Measurements from ENCODE around the gene NTM. TPM values are rescaled to one million over a fixed set of nuclear protein-coding genes. Genes with fewer than 3 reads are reported as not detected.
A peak's percentile ranks its signal among the peaks of the same experiment; 100 is the strongest.
"Not testable (repeated sequence)": the region's sequence is repeated elsewhere in the genome, so short reads cannot be mapped to it uniquely, and the experiment has no call there.

The NTM gene
- total RNA-seq, 6 donors from 2014 or later, result 4.1 to 151 (median 115) TPM

DNA sequence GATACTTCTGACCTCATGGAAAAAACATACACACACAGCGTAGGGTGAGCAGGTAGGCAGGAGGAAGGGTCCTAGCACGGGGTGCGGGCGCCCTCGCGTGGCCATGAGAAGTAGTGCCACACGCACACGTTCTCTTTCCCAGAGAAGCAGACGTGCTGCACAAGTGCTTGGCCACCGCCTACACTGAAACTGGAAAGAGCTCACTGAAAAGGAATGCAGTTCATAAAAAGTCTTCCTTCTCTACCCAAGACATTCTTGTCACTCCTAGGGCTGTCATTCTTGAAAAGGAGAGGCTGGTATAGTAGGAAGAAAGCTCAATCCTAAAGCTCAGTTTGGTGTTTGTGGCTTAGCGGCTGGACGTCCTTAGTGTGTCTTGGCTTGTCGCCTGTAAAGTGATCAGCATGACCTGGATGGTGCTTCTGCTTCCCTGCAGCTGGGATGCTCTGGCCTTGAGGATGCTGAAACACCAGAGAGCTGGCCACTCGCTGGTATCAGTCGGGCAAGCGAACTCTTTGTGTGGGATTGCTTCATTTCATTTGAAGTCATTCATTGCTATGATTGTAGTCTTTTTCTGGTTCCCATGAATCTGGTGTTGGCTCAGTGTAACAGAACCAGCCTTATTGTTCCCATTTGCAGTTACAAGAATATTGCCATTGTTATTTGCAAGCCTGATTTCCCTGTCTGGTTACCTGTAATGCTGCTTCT, 303.8 kb downstream of the NTM start:
- DNase-seq (peak; percentile 72 to 95), ATAC-seq (ENCODE audit: low FRiP score in 2 of 2) (peak; percentile 87 to 92)
- WGBS, 2 donors, result 22 to 24% methylated on average over 16 of the region's 16 CpGs
- Histone ChIP-seq H3K9me3 (no peaks in the 10 kb centered on the region), H3K4me1 (peaks cover 0 to 5% (median 0%) of the 10 kb centered on the region in 4 donors), H3K27me3 (no peaks in the 10 kb centered on the region), H3K4me3 (no peak overlapping the region), H3K36me3 (no peaks in the 10 kb centered on the region), H3K27ac (no peak overlapping the region)
- TF ChIP-seq, protein P1, sequence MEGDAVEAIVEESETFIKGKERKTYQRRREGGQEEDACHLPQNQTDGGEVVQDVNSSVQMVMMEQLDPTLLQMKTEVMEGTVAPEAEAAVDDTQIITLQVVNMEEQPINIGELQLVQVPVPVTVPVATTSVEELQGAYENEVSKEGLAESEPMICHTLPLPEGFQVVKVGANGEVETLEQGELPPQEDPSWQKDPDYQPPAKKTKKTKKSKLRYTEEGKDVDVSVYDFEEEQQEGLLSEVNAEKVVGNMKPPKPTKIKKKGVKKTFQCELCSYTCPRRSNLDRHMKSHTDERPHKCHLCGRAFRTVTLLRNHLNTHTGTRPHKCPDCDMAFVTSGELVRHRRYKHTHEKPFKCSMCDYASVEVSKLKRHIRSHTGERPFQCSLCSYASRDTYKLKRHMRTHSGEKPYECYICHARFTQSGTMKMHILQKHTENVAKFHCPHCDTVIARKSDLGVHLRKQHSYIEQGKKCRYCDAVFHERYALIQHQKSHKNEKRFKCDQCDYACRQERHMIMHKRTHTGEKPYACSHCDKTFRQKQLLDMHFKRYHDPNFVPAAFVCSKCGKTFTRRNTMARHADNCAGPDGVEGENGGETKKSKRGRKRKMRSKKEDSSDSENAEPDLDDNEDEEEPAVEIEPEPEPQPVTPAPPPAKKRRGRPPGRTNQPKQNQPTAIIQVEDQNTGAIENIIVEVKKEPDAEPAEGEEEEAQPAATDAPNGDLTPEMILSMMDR (IDR thresholded peaks at IDR 0.05), result peak; percentile 75 to 91 (median 82)
- TF ChIP-seq POLR2AphosphoS5 (IDR thresholded peaks at IDR 0.05) (no peak), EP300 (IDR thresholded peaks at IDR 0.05) (no peak), POLR2A (IDR thresholded peaks at IDR 0.05) (no peak)

DNA sequence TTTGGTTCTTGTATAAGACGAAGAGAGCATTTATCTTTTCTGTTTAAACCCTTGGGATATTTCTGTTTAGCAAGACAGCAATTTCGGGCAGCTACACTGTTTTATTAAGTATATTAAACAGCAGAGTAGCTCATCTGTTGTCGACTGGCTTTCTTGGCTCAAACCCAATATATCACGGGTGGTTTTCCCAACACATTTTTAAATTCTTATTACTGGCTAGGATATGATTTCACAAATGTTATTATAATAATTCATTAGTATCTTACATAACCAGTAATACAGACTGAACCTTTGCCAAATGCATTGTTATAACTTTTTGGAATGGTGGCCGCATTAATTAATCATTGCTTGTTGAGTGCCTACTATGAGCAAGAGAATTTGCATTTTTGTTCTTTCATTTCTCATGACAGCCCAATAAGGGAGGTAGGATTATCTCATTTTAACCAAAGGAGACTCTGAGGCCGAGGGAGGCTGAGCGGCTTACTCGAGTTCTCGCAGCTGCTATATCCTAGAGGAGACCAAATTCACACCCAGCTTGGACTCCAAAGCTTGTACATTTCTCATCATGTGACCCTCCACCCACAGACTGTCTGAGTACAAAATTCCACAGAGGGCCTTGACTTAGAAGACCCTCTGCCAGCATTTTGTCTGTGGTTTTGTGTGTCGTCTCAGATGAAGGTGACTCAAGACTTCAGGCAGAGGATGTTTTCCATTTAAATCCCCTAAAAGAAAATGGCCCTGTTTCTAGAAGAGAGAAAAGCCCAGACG, 304.9 kb downstream of the NTM start:
- no peak overlapping the region for H3K27ac ChIP-seq

DNA sequence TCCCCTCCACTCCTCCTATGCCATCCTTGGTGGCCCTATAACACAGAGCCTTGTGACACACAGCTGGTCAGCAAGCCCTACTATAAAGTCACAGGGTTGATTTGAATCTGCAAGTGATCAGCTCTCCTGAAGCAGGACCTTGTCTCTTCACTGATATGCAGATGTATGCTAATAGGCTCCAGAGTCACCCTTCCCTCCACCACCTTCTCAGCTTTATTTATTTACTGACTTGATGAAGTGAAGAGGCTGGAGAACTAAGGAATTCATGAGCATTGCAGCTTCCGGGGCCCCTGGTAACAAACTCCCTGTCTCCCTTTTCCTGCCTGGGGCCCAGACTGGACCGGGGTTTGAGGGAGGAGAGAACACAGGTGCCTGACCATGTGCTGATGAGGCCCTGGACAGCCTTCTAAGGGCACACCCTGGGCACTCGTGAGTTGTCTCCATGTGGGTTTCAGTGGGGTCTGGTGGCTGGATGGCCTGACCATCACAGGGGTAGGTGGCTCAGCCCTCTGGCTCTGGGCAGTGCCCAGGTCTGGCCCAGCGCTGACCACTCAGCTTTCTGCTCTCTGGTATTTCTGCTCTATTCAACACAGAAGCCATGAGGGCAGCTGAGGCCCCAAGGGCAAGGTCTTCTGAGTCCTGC, 307.5 kb downstream of the NTM start:
- Histone ChIP-seq H3K4me3 (no peak overlapping the region), H3K9me3 (no peaks in the 10 kb centered on the region), H3K4me1 (peaks cover 0 to 5% (median 0%) of the 10 kb centered on the region in 4 donors), H3K36me3 (no peaks in the 10 kb centered on the region), H3K27ac (no peak overlapping the region), H3K27me3 (no peaks in the 10 kb centered on the region)
- WGBS, 2 donors, result 41 to 64% methylated on average over 1 to 4 of the region's 4 CpGs
- ATAC-seq (ENCODE audit: low FRiP score in 2 of 2), result no peak
- DNase-seq, result no peak
- no peak for TF ChIP-seq EP300 (IDR thresholded peaks at IDR 0.05)
- TF ChIP-seq, protein P1 (IDR thresholded peaks at IDR 0.05), result no peak
- no peak for TF ChIP-seq POLR2A (IDR thresholded peaks at IDR 0.05)
- no peak for TF ChIP-seq POLR2AphosphoS5 (IDR thresholded peaks at IDR 0.05)

More for the DNA sequence above, 304.9 kb downstream of the NTM start:
- peak in 1 of 2 donors; percentile 77 for ATAC-seq (ENCODE audit: low FRiP score in 2 of 2)
- H3K4me3 ChIP-seq, result no peak overlapping the region
- no peaks in the 10 kb centered on the region for H3K36me3 ChIP-seq
- H3K4me1 ChIP-seq, result peaks cover 0 to 5% (median 0%) of the 10 kb centered on the region in 4 donors
- TF ChIP-seq POLR2A (IDR thresholded peaks at IDR 0.05), result no peak
- TF ChIP-seq, protein P1 (IDR thresholded peaks at IDR 0.05), result no peak
- TF ChIP-seq POLR2AphosphoS5 (IDR thresholded peaks at IDR 0.05), result no peak
- TF ChIP-seq EP300 (IDR thresholded peaks at IDR 0.05), result no peak
- H3K9me3 ChIP-seq, result no peaks in the 10 kb centered on the region
- H3K27me3 ChIP-seq, result no peaks in the 10 kb centered on the region
- DNase-seq, result no peak
- WGBS, 2 donors, result 68 to 72% methylated on average over 11 of the region's 11 CpGs

DNA sequence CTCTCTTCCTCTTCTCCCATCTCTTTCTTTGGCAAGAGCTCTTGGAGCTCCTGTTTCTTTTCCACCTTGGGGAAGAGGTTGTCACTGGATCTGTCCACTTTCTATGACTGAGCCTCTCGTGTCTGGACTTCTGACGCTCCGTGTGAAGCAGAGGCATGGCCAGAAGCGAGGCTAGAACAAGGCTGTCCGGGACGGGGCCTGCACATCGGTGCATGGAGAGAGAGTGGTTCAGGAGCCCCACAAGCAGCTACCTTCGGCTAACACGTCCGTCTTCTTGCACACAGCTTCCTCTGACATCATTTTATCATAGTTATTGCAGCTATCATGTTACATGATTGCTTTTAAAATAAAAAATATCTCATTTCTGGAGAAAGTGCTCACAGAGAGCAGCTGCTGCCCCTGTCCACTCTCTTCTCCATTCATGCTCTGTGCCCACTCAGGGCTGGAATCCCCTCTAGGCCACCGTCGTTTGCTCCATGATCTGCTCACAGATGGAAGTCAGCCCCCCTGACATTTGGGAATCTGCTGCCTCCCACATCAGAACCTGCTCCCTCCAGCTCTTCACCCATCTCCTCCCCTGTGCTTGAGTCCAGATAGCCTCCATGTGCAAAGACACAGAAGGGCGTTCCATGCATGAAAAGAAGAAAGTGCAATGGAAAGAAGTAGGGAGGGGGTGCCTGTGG, 308.4 kb downstream of the NTM start:
- Histone ChIP-seq H3K36me3 (no peaks in the 10 kb centered on the region), H3K4me1 (peaks cover 0 to 5% (median 0%) of the 10 kb centered on the region in 4 donors), H3K9me3 (no peaks in the 10 kb centered on the region), H3K27me3 (no peaks in the 10 kb centered on the region), H3K4me3 (no peak overlapping the region), H3K27ac (no peak overlapping the region)
- WGBS, 2 donors, result 78 to 79% methylated on average over 13 of the region's 13 CpGs
- ATAC-seq (ENCODE audit: low FRiP score in 2 of 2) (no peak), DNase-seq (peak in 1 of 2 donors; percentile 43)
- TF ChIP-seq POLR2A (IDR thresholded peaks at IDR 0.05), result no peak
- TF ChIP-seq, protein P1 (IDR thresholded peaks at IDR 0.05), result no peak
- no peak for TF ChIP-seq EP300 (IDR thresholded peaks at IDR 0.05)
- no peak for TF ChIP-seq POLR2AphosphoS5 (IDR thresholded peaks at IDR 0.05)

DNA sequence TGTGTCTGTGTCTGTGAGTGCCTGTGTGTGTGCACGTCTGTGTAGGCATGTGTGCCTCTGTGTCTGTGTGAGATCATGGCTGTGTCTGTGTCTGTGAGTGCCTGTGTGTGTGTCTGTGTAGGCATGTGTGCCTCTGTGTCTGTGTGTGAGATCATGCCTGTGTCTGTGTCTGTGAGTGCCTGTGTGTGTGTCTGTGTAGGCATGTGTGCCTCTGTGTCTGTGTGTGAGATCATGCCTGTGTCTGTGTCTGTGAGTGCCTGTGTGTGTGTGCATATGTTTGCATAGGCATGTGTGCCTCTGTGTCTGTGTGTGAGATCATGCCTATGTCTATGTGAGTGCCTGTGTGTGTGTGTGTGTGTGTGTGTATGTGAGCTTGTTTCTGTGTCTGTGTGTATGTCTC, 310.0 kb downstream of the NTM start:
- not testable (repeated sequence) for H3K9me3 ChIP-seq, H3K4me1 ChIP-seq, H3K36me3 ChIP-seq, H3K27me3 ChIP-seq, DNase-seq, H3K4me3 ChIP-seq, H3K27ac ChIP-seq
- peak; percentile 16 to 19 for ATAC-seq (ENCODE audit: low FRiP score in 2 of 2)
- 58 to 79% methylated on average over 1 of the region's 1 CpG for WGBS, 2 donors
